Ascending aorta (tissue), 2 donors: ENCODE measurements around the gene MFAP1. TPM values are rescaled to one million over a fixed set of nuclear protein-coding genes. Genes with fewer than 3 reads are reported as not detected.
"Not testable (repeated sequence)": the region's sequence is repeated elsewhere in the genome, so short reads cannot be mapped to it uniquely, and the experiment has no call there.

ENCODE experiments used
- DNase-seq, 2 donors: peaks; one replicate each; pipeline ENCODE4 v3.0.0-alpha.2; 2019; ENCODE audit warnings: low spot score in 2 of 2
- H3K27ac ChIP-seq, 2 donors: fragments of 200-600 bp; sonication (generic); one replicate each; pipeline ENCODE4 v1.5.1; 2016 to 2017; ENCODE audit warnings: mild to moderate bottlenecking in 1 of 2
- H3K27me3 ChIP-seq: fragments of 200-600 bp; sonication (generic); one replicate; pipeline ENCODE4 v1.5.1; 2017
- H3K36me3 ChIP-seq, 2 donors: fragments of 200-600 bp; sonication (generic); one replicate each; pipeline ENCODE4 v1.5.1; 2016
- H3K4me1 ChIP-seq, 2 donors: fragments of 200-600 bp; sonication (generic); one replicate each; pipeline ENCODE4 v1.5.1; 2016 to 2017; ENCODE audit warnings: mild to moderate bottlenecking in 1 of 2
- H3K4me3 ChIP-seq, 2 donors: fragments of 200-600 bp; sonication (generic); one replicate each; pipeline ENCODE4 v1.5.1; 2016 to 2017; ENCODE audit warnings: mild to moderate bottlenecking in 1 of 2
- H3K9me3 ChIP-seq, 2 donors: fragments of 200-600 bp; sonication (generic); one replicate each; pipeline ENCODE4 v1.5.1; 2016
- CTCF ChIP-seq, 3 experiments: fragments of 200-600 bp in 2 of 3; fragments of 450-650 bp in 1 of 3; sonication (generic) in 2 of 3; IDR thresholded peaks; one replicate each; pipeline ENCODE4 v1.5.1; 2016 to 2019; ENCODE audit warnings: antibody characterized with exemption in 3 of 3, mild to moderate bottlenecking in 1 of 3, moderate library complexity in 1 of 3
- intact Hi-C: fragments of 100-400 bp; cut with DNase I; formaldehyde crosslinking; loops from one replicate; pipeline ENCODE4 v1.15.1; 2023
- total RNA-seq: library from RNA; depleted of rRNA; stranded (reverse); fragments of >200 nt; gene quantifications from one replicate; pipeline ENCODE4 v1.1.0, GENCODE V29; 2016

The MFAP1 gene
- total RNA-seq, 1 donor from 2014 or later, result 14.8 TPM

DNA sequence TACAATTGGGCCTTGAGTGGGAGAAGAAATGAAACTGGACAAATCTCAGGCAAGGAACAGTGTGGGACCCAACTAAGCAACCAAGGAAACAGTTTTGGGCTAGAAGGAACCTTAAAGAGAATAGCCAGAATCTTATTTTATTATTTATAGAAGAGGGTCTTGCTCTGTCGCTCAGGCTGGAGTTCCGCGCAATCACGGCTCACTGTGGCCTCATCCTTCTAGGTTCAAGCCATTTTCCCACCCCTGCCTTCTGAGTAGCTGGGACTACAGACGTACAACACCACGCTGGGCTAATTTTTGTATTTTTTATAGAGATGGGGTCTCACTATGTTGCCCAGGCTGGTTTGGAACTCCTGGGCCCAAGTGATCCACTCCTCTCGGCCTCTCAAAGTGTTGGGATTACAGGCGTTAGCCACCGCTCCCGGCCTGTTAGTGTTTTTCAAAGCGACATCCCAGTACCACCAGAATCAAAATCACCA lies 1.6 kb upstream of the MFAP1 start:
- no peak for DNase-seq
- H3K4me1 ChIP-seq, result peaks cover 9 to 18% of the 10 kb centered on the region in 2 donors
- H3K9me3 ChIP-seq, result no peaks in the 10 kb centered on the region
- peak overlapping the region in 1 of 2 donors; percentile 74 for H3K4me3 ChIP-seq
- no peak for TF ChIP-seq CTCF (IDR thresholded peaks at IDR 0.05)
- H3K27ac ChIP-seq, result peak overlapping the region; percentile 60 to 80
- intact Hi-C loops, result loop anchor here (10.0 kb wide), 1 partner anchor 51 kb away; the partner anchor contains the start of gene ELL3
- no peaks in the 10 kb centered on the region for H3K27me3 ChIP-seq
- no peaks in the 10 kb centered on the region for H3K36me3 ChIP-seq

- not testable (repeated sequence) for H3K9me3 ChIP-seq, H3K27me3 ChIP-seq, DNase-seq, H3K27ac ChIP-seq, H3K4me3 ChIP-seq, H3K36me3 ChIP-seq
- intact Hi-C loops, result loop anchor here (2.0 to 10.0 kb wide), 2 partner anchors 25 to 51 kb away; partner anchors contain the start of genes ELL3, HYPK and SERINC4
- peaks cover 9 to 18% of the 10 kb centered on the region in 2 donors for H3K4me1 ChIP-seq
Measured at GRCh38 chr15:43825305-43825704, 815 bp upstream of the MFAP1 start.

GRCh38 chr15:43821505-43821904 lies 3.0 kb downstream of the MFAP1 start:
- Histone ChIP-seq H3K4me3 (no peak overlapping the region), H3K4me1 (peaks cover 8 to 15% of the 10 kb centered on the region in 2 donors), H3K27me3 (no peaks in the 10 kb centered on the region), H3K9me3 (no peaks in the 10 kb centered on the region), H3K36me3 (peaks cover 7 to 13% of the 10 kb centered on the region in 2 donors), H3K27ac (no peak overlapping the region)
- TF ChIP-seq CTCF (IDR thresholded peaks at IDR 0.05), result no peak
- intact Hi-C loops, result loop anchor here (10.0 kb wide), 1 partner anchor 47 kb away; the partner anchor contains the start of gene ELL3
- no peak for DNase-seq

- H3K4me3 ChIP-seq, H3K9me3 ChIP-seq, DNase-seq, H3K27me3 ChIP-seq, H3K4me1 ChIP-seq, intact Hi-C loops, H3K27ac ChIP-seq: not testable (repeated sequence)
- peaks cover 71 to 72% of the 10 kb centered on the region in 2 donors for H3K36me3 ChIP-seq
Measured at GRCh38 chr15:43815064-43815463, 9.4 kb downstream of the MFAP1 start.

DNA sequence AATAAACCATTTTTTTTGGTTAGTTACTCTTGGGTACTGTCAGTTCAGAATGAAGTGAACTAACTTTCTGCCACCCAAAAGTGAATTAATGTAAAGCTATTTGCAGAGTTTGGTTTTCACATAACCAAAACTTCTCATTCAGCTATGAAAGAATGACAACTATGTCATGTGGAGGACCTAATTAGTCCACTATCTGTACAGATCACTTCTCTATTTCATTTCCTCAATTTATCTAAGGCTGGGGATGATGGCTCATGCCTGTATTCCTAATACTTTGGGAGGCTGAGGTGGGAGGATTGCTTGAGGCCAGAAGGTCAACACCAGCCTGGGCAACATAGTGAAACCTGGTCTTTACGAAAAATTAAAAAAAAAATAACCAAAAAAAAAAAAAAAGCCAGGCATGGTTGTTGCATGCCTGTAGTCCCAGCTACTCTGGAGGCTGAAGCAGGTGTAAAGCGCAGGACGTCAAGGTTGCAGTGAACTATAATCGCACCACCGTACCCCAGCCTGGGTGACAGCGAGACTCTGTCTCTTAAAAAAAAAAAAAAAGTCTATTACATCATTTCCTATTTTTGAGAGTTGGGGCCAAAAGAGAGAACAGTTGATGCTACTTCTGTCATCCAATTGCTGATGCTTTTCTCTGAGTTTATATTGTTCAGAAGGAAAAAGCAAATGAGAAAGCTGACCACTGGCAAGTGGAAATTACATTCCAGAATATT lies 15.4 kb downstream of the MFAP1 start:
- intact Hi-C loops, result no loop called here

GRCh38 chr15:43808435-43808950 lies 16.0 kb downstream of the MFAP1 start:
- no peak overlapping the region for H3K27ac ChIP-seq
- no peak overlapping the region for H3K4me3 ChIP-seq
- H3K4me1 ChIP-seq, result no peaks in the 10 kb centered on the region
- H3K36me3 ChIP-seq, result peaks cover 89 to 95% of the 10 kb centered on the region in 2 donors
- no peaks in the 10 kb centered on the region for H3K27me3 ChIP-seq
- no peaks in the 10 kb centered on the region for H3K9me3 ChIP-seq
- DNase-seq, result no peak
- intact Hi-C loops, result no loop called here
- no peak for TF ChIP-seq CTCF (IDR thresholded peaks at IDR 0.05)

More for the DNA sequence above, 15.4 kb downstream of the MFAP1 start:
- Histone ChIP-seq H3K9me3 (no peaks in the 10 kb centered on the region), H3K27me3 (no peaks in the 10 kb centered on the region), H3K4me3 (no peak overlapping the region), H3K4me1 (no peaks in the 10 kb centered on the region), H3K36me3 (peaks cover 91 to 100% of the 10 kb centered on the region in 2 donors), H3K27ac (no peak overlapping the region)
- DNase-seq, result no peak
- no peak for TF ChIP-seq CTCF (IDR thresholded peaks at IDR 0.05)

DNA sequence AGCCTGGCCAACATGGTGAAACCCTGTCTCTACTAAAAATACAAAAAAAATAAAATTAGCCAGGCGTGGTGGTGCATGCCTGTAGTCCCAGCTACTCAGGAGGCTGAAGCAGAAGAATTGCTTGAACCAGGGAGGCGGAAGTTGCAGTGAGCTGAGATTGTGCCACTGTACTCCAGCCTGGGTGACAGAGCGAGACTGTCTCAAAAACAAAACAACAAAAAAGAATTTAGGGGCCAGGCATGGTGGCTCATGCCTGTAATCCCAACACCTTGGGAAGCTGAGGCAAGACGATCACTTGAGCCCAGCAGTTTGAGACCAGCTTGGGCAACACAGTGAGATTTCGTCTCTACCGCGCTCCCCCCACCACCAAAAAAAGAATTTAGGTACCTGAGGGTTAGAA lies 21.8 kb downstream of the MFAP1 start:
- H3K27me3 ChIP-seq, H3K27ac ChIP-seq, DNase-seq, H3K4me3 ChIP-seq, H3K9me3 ChIP-seq, intact Hi-C loops: not testable (repeated sequence)
- H3K36me3 ChIP-seq, result peaks cover 48 to 72% of the 10 kb centered on the region in 2 donors
- H3K4me1 ChIP-seq, result peaks cover 8 to 19% of the 10 kb centered on the region in 2 donors
